SHP77 treated with DMSO at 0.1 percent for 48 hours (cell line): ENCODE measurements around the gene BTBD7.

Experiments
- DNase-seq: peaks from one replicate; lab custom pipeline; 2025; lab: John Stamatoyannopoulos, UW

BTBD7 gene

DNA sequence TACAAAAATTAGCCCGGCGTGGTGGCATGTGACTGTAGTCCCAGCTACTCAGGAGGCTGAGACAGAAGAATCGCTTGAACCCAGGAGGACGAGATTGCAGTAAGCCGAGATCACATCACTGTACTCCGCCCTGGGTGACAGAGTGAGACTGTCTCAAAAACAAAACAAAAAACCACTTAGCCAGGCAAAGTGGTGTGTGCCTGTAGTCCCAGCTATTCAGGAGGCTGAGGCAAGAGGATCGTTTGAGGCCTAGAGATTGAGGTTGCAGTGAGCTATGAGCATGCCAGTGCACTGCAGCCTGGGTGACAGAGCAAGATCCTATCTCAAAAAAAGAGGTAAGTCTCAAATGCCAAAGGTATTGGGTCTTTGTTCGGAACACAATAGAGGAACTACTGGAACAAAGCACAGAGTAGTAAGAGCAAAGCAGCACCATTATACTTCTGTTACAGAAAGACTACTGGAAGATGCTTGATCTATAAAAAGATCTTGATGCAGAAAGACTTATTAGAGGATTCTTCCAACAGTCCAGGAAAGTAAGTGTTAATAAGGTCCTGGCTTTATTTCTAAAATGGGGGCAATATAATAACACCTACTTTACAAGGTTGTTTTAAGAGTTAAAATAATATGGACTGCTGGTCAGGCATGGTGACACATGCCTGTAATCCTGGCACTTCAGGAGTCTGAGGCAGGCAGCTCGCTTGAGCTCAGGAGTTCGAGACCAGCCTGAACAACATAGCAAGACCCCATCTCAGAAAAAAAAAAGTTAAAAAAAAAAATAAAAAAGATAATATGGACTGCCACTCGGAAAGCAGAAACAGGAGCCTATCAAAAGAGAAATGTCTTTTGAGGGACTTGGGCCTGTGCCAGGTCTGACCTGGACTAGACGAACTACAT lies 29.9 kb downstream of the BTBD7 start:
- no peak for DNase-seq

DNA sequence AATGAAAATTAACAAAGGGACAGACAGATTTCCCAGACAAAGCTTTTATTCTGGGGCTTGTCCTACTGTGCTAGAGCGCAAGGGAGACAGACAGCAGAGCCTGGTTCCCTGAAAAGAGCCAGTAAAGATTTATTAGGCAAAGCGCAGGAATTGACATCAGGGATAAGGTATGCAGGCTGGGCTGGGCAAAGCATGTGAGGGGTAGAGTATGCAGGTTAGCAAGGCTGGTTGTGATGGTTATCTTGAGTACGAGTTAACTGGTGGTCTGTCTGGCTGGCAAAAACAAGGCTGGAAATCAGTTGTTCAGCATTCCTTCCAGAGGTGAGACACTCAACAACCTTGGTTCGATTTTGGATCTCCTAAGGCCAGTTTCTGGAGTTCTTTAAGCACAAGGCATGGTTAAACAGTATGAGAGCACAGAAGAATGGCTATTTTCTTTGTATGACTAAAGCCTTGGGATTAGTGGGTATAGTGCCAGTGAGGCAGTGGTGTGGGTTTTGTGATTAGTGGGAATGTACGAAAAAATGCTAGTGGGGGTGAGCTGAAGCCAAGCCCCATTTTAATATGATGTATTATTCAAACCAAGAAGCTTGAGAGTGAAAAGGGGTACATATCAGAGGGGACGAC lies 30.9 kb downstream of the BTBD7 start:
- no peak for DNase-seq

DNA sequence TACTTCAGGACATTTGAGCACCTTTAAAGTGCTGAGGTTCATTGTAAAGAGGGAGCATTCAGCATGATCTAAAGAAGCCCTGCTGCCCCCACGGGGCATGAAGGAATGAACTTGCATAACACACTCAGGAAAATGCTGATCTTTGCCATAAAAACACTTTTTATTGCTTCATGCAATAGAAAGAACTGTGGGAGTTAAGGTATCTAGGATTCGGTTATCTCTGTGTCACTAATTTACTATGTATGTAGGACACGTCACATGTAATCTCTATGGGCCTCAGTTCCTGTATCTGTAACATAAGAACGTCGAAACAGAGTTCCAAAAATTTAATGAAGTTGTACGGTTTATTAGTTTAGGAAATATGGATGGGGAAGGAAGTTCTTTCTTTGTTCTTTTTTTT lies 33.0 kb downstream of the BTBD7 start:
- DNase-seq: no peak

DNA sequence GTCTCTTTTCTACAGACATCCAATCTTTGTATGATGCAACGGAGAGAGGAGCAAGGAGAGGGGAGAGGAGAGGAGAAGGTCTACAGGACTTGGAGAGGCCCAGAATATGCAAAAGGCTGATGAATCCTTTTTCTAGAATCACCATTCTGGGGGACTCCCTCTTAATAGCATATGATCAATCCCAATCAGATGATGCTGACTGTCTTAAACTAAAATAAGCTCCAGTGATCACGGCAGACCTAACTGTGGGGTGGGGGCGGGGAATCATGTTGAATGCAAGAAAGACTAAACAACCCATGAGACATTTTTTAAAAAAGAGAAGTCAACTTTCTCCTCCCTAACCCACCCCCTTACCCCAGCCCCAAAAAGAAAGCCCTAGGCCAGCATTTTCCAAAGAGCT lies 33.4 kb downstream of the BTBD7 start:
- no peak for DNase-seq

DNA sequence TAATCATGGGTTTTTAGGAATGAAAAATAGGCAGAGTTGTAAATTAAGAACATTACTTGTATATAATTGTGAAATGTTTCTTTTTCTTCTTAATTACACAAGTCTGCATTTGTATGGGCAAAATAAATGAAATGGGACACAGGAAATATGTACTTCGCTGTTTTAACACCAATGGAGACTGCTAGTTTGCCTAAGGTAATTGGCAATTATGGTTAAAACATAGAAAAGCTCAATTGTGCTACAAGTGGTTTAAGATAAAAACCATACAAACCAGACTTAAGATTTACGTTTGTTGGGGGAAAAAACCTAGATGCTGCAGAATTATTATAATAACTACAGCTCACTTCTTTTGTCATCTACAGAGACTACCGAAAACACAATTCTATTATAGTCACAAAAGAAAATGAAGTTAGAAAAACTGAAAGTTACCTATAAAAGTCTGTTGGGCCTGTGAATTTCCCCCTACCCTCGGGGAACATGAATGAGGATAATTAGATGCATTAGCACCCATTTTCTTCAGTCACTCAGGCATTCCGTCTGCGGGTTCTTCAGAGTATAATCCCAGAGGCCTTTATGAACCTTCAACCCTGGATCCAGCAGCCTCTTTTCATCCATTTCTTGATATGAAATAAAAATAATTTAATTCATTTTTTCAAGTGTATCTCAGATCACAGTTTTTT lies 37.2 kb downstream of the BTBD7 start:
- DNase-seq: no peak

DNA sequence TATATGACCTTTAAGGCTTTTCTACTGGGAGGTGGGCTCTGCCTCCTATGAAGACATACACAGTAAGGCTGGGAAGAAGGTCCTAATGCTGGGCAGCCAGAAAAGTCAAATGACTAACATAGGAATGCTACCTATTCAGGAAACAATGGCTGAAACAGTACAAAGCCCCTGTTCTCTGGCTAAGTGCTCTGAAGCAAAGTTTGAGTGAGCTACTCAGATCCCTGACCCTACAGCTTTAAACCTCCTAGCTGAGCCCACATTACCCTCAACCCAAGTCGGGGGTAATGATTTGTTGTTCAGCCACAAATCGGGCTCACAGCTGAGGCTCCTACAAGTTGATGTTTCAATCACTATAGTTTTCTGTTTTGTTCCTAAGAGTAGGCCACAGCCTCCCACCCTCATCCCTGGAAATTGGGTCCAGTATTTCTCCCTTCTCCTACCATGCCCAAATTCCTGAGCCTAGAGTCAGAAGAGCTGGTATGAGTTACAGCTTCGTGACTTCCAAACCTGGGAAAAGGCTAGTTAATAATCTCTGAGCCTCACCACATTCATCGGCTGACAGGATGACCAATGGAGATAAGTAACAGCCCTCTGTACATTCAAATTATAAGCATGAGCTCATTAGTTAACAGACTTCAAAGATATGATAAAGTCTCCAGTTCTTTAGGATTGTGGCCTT lies 46.5 kb downstream of the BTBD7 start:
- no peak for DNase-seq

DNA sequence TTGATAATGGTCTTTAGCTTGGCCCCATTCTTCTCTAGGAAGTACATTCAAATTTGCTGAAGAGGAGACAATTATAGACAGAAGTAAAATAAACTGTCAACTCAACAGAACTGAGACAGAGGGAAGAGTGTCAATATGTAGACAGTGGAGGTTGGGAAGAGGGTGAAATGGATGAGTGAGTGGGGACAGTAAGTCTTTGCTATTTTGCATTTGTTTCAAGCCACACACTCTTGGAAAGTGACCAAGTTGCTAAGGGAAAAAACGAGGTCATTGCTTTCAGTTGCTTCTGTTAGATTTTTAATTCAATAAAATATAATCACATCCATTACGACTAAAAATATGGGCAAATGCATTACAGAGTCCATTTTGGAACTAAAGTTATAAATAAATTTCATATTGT lies 47.8 kb downstream of the BTBD7 start:
- DNase-seq: no peak

DNA sequence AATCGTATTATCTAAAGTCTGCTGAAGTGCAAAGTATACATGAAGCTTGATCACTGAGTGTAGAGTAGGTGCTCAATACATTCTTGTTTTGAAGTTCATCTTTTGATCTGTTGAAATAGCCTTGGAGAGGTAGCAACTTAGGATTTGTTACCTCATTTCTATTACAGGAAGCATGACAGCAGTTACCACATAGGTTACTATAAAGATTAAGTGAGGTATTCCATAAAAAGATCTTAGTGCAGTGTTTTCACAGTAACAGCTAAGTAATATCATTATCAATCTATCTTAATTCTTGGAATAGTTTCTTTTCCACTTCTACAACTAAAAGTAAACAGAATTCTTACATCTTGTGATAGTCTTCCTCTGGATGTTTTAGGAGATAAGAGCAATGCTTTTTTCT lies 50.9 kb downstream of the BTBD7 start:
- no peak for DNase-seq

DNA sequence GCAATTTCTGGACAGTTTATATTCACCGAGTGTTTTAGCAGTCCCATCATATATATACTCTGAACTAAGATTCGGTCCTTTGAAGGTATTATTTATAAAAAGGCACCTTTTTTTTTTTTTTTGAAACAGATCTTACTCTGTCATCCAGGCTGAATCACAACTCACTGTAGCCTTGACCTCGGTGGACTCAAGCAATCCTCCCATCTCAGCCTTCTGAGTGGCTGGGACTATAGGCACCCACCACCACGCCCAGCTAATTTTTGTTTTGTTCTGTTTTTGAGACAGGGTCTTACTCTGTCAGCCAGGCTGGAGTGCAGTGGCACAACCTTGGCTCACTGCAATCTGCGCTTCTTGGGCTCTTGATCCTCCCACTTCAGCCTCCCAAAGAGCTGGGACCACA lies 52.1 kb downstream of the BTBD7 start:
- no peak for DNase-seq

DNA sequence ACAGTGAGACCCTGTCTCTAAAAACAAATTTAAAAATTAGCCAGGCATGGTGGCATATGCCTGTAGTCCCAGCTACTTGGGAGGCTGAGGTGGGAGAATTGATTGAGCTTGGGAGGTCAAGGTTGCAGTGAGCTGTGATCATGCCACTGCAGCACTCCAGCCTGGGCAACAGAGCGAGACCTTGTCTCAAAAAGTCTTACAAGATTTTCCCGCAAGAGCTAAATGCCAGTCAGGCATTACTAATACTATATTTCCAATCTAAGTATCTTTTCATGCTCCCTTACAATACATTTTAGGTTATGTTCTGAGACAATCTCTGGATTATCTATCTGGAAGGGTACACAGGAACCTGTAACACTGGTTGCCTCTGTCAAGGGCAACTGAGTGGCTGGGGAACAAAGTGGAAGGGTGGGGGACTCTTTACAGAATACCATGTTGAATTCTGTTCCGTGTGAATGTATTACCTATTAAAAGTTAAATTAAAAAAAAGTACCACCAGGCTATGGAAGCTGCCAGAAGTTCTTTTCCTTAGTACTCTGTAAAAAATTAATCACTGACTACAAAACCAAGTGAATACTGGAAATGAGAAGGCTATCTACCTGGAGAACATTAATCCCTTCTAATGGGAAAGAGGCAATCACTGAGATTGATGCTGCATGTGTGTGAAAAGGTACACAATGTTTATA lies 56.7 kb downstream of the BTBD7 start:
- no peak for DNase-seq

DNA sequence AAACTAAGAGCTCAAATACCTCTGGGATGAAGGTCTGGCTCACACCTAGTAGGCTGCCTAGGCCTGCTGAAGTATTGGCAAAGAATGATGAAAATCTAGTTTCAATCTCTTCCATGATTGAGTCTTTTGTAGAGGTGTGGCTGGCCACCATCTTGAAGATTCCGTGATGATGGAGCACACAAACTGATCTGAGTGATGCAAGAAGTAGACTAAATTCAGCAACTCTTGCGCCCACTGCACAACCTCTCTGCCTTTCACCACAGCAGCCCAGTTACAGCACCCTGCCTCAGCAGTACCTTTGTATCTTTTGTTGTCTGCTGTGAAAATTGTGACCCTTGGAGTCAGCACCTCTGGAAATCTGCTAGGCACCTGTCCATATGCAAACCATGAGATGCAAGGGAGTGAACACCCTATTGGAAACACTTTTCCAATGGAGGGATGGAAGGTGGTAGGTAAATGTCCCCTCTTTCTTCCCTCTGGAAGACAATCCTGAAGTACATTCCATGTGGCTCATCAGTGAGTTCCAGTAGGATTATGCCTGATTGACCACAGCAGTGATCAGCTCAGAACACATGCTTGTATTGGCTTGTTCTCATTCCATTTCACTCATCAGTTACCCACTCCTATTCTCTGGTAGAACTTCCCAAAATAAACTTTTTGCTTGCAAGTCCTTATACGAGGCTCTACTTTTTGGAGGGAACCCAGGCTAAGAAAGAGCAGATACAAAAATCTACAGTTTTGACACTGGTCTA lies 58.6 kb downstream of the BTBD7 start:
- DNase-seq: no peak

DNA sequence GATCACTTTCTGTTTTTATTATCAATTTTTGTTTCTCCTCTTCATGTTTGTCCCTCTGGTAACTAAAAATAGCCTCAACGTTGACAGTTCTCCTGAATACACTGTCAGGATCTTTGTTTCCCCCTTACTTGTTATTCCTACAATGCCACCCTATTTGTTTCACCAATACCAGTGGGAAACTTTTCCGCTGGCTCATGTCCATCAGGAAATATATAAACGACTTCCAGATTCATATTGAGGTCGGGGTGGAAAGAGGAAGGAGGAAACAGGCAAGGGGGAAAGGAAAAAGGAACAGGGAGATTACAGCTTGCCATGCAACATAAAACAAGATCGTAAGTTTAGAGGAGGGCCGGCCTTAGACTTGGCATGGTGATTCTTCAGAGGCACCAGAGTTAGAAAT lies 61.7 kb downstream of the BTBD7 start:
- DNase-seq: no peak

DNA sequence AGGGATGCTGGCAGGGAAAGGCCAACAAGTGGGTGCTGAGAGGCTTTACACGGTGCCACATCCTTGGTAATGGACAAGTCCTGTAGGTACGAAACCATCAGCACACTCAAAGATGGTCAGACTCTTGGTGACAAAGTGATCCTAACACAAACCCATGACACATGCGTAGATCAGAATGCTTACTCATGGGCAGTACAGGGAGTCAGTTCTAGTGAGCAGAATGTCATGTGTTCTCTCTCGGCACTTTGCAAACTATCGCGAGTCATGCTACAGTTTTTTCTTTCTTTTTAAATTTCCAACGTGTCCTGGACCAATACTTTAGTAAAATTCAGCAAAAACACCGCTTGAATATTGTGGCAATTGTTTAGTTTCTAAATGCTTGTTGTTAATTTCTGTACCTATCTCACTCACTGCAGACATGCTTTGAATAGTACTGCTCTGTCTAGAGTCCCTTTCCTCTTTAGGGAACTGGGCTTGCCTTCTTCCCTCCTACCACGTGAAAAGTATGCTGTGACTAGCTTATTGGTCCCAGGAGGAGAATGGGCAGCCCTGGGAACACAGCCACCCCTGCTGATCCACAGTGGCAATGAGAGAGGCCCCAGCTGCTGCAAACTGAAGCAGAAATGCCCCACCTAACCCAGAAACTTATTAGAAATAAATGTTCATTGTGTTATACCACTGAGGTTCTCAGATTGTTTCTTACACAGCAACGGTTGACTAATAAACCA lies 63.3 kb downstream of the BTBD7 start:
- DNase-seq: no peak

DNA sequence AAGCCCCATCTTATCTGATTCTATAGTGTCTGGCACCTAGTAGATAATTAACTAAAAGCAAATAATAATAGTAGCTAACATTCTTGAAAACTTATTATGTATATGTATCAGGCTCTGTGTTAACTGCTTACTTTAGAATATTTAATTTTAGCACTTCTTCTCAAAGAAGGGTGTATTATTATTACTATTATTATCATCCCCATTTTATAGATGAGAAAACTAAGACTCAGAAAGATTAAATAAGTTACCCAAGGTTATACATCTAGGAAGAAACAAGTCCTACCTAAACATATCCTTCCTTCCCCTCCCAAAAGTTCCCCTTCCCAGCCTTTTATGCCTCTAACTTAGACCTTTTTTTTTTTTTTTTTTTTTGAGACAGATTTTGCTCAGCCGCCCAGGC lies 64.4 kb downstream of the BTBD7 start:
- DNase-seq: no peak

DNA sequence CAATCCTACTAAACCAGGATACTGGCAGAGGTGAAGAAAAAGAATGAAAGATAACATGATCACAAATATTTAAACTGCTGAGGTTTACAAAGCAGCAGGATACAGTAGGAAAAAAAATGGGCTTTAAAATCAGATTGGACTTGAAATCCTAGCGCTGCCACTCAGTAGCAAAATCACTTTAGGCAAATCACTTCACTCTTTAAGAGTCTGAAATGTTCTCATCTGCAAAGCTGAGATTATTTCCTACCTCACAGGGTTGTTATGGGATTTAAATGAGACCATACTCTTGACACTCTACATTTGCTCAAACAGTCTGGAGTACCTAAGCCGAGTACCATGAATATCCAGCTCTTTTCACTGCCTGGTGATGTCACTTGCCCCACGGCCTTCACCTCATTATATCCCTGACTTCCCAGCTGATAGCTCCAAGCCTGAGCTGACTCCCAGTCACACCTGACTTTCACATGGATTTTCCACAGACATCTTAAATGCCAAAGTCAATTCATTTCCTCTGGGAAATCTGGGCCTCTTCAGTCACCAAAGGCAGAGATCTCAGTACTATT lies 65.6 kb downstream of the BTBD7 start:
- no peak for DNase-seq

DNA sequence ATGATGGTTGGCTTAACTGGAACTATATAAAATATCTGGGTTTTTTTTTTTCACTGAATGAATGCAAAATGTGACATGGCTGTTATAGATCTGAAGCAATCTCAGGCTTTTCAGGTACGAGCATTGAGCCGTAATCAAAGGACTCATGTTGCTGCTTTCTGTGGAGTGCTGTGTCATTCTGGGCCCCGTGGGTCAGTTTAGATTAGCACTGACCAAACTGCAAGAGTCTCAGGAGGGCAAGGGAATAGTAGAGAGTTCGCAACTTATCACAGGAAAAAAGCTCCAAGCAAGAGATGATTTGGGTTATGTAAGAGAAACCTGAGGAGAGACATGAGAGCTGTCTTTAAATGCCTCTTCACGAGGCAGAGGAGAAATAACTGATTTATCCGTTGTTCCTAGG lies 66.7 kb downstream of the BTBD7 start:
- DNase-seq: no peak

DNA sequence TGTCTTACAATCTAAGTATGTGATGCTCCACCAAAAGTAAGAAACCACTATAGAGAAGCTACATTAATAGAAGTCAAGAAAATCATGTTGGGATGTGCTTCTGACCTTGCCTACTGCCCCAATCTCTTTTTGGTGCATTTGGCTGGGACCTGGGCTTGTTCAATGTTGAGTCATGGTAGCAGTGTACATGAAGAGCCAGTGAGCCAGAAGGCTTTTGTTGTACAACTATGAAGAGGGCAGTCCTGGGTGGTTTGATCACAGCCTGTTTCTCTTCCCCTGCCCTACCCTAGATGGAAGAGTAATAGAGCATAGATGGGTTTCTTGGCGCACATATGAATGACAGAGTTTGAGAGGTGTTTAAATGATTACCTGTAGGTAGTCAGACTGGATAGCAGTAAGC lies 69.4 kb downstream of the BTBD7 start:
- DNase-seq: no peak

DNA sequence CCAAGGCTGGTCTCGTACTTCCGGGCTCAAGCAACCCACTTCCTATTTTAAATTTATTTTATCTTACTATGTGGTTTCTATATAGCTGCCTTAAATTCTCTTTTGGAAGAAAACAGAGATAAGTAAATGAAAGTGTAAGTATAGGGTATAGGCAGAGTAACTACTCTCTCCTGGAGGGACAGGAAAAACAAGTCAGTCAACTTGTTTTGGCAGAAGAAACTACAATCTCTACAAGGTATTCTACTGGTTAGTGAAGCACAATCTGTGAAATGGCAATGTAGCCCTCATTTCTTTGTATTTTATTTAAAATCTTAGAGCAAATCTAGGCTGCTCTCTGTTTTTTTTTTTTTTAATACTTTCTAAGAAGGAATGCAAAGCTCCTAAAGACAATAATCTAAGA lies 70.4 kb downstream of the BTBD7 start:
- DNase-seq: no peak

DNA sequence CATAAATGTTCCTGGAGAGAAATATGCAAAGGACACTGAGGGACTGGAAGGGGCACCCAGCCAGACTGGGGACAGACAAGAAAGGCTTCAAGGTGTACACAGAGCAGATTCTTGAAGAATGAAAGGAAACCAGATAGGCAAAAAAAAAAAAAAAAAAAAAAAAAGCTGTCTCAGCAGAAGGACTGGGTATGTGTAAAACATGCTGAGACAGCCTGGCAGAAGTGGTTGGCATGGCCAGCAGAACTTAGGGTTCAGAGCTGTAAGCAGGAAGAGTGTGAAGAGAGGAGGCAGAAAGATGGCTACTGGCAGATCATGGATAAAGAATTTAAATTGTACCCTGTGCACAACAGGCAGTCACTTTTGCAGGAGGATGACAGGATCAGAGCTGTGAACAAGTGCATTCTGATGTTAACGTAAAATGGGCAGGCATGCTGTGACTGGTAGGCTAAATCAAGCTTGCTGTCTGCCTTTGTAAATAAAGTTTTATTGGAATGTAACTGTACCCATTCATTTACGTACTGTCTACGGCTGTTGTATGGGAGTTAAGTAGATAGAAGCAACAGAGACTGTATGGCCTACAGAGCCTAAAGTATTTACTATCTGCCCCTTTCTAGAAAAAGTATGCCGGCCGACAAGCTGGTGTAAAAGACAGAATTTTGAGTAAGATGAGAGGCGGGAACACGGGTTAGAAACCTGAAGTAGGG lies 83.6 kb downstream of the BTBD7 start:
- no peak for DNase-seq

DNA sequence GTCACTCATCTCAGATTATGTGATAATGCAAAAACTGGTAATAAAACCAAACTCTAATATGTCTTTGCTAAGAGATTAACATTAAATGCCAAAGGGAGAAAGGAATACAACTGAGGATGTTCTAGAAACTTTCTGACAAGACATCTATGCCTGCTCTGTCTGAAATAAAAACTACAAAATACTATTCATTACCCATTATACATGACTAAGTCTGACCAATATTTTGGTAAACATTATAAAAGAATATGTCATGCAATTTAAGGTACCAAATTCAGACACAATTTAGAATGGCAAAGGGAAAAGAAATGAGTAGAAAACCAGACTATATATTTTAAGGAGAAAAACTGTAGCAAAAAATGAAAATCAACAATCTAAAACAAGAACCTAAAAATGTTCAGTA lies 86.3 kb downstream of the BTBD7 start:
- no peak for DNase-seq
